NCI-H1092 (cell line): Measurements from ENCODE around the gene LMNTD1.
"Not testable (repeated sequence)": the region's sequence is repeated elsewhere in the genome, so short reads cannot be mapped to it uniquely, and the experiment has no call there.

Experiments
- DNase-seq: peaks from one replicate; lab custom pipeline; 2025; lab: John Stamatoyannopoulos, UW

LMNTD1 gene

DNA sequence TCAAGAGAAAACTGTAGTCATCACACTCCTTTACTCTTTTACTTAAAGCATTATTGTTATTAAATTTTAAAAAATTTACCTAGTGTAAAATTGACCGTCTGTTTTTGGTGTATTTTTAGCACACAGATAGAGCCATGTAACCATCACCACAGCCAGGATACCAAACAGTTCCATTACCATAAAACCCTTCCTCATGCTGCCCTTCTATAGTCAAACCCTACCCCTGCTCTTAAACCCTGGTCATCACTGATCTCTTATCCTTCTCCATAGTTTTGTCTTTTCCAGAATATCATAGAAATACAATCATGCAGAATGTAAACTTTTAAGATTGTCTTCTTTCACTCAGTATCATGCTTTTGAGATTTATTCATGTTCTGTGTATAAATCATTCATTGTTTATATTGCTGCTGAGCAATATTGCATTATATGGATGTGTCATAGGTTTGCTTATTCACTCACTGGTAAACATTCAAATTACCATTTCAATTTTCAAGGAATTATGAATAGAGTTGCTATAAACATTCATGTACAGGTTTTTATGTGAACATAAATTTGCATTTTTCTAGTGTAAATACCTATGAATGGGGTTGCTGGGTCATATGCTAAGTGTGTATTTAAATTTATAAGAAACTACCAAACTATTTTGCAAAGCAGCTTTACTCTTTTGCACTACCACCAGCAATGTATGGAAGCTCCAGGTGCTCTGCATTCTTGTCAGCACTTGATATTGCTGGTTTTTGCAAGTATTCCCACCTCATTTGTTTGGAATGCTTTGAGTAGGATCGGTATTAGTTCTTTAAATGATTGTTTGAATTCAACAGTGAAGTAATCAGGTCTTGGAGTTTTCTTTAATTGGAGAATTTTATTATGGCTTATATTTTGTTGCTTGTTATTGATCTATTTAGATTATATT is 125.5 kb downstream of the LMNTD1 start:
- DNase-seq = no peak

DNA sequence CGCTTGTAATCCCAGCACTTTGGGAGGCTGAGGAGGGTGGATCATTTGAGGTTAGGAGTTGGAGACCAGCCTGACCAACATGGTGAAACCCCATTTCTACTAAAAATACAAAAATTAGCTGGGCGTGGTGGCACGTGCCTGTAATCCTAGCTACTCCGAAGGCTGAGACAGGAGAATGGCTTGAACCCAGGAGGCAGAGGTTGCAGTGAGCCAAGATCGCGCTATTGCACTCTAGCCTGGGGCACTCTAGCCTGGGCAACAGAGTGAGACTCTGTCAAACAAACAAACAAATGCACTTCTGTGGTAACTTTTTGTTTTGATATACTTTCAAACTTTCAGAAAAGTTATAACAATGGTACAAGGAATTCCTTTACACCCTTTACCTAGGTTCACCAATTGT is 126.3 kb downstream of the LMNTD1 start:
- DNase-seq = not testable (repeated sequence)
